GM20000 (cell line): Measurements from ENCODE around the gene KLK4.

Source experiments
- DNase-seq: peaks from one replicate; pipeline ENCODE4 v3.0.0; 2012; ENCODE audit warnings: low spot score
- CTCF ChIP-seq: IDR thresholded peaks from 2 replicates; pipeline ENCODE4 v1.5.1; 2012; ENCODE audit warnings: mild to moderate bottlenecking, control low read depth; ENCODE audit errors: extremely low read depth, missing control alignments

Gene KLK4

GRCh38 chr19:50877338-50877737 lies 33.9 kb downstream of the KLK4 start:
- no peak for TF ChIP-seq CTCF
- DNase-seq = no peak

GRCh38 chr19:50876456-50876855 lies 34.7 kb downstream of the KLK4 start:
- peak; percentile 17 for DNase-seq
- no peak for TF ChIP-seq CTCF

- DNase-seq = peak; percentile 57
- TF ChIP-seq CTCF = no peak
Measured at GRCh38 chr19:50875795-50876422, 35.3 kb downstream of the KLK4 start.

GRCh38 chr19:50874211-50874610 lies 37.0 kb downstream of the KLK4 start:
- DNase-seq = no peak
- TF ChIP-seq CTCF = no peak

- DNase-seq = no peak
- TF ChIP-seq CTCF = no peak
Measured at GRCh38 chr19:50873056-50873455, 38.1 kb downstream of the KLK4 start, which contains the start of gene KLK2. TSS of gene KLK2 (plus strand) at chr19:50873439. CDS start at chr19:50873474, 35 bp downstream.

- TF ChIP-seq CTCF = no peak
- no peak for DNase-seq
Measured at GRCh38 chr19:50870417-50871089, 40.6 kb downstream of the KLK4 start.

- DNase-seq = no peak
- no peak for TF ChIP-seq CTCF
Measured at GRCh38 chr19:50869479-50869878, 41.7 kb downstream of the KLK4 start.
